OCI-LY3 (cell line): Measurements from ENCODE around the gene CD14.

Source experiments
- EZH2phosphoT487 ChIP-seq: fragments of 200-600 bp; shearing (Covaris generic); IDR thresholded peaks from 2 replicates; pipeline ENCODE4 v1.6.1; 2018; ENCODE audit warnings: antibody characterized with exemption, mixed run types, low read depth
- TF ChIP-seq, protein P1 (sequence below): fragments of 200-600, 300-600 bp; sonication (generic); IDR thresholded peaks from 2 replicates; pipeline ENCODE4 v1.5.1; 2014; ENCODE audit warnings: antibody characterized with exemption, low read length, low read depth

DNA sequence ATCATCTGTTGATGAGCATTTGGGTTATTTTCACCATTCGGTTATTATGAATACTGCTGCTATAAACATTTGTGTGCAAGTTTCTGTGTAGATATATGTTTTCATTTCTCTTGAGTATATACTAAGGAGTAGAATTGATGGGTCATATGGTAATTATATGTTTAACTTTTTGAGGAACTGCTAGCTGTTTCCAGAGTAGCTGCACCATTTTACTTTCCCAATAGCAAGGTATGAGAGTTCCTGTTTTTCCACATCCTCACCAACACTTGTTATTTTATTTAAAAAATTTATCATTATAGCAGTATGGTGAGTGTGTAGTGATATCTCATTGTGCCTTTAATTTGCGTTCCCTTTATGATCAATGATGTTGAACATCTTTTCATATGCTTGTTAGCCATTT lies 29.2 kb downstream of the CD14 start:
- TF ChIP-seq, protein P1, sequence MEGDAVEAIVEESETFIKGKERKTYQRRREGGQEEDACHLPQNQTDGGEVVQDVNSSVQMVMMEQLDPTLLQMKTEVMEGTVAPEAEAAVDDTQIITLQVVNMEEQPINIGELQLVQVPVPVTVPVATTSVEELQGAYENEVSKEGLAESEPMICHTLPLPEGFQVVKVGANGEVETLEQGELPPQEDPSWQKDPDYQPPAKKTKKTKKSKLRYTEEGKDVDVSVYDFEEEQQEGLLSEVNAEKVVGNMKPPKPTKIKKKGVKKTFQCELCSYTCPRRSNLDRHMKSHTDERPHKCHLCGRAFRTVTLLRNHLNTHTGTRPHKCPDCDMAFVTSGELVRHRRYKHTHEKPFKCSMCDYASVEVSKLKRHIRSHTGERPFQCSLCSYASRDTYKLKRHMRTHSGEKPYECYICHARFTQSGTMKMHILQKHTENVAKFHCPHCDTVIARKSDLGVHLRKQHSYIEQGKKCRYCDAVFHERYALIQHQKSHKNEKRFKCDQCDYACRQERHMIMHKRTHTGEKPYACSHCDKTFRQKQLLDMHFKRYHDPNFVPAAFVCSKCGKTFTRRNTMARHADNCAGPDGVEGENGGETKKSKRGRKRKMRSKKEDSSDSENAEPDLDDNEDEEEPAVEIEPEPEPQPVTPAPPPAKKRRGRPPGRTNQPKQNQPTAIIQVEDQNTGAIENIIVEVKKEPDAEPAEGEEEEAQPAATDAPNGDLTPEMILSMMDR: no peak
- no peak for TF ChIP-seq EZH2phosphoT487
